ENCODE data around the gene MAP4K1.

- TF ChIP-seq POLR2A (IDR thresholded peaks at IDR 0.05), result no peak
- TF ChIP-seq CTCF (IDR thresholded peaks at IDR 0.05), result no peak
Observed at GRCh38 chr19:38545596-38545995, 72.2 kb downstream of the MAP4K1 start.

All from suprapubic skin (tissue), 3 donors.